T-cell (primary cell): ENCODE data around the gene CDRT4. TPM values are rescaled to one million over a fixed set of nuclear protein-coding genes. Genes with fewer than 3 reads are reported as not detected.

ENCODE experiments used
- ATAC-seq, 4 experiments: fragments of 200-7000 bp in 3 of 4; fragments of 150-1000 bp in 1 of 4; cut with Tn5 transposase; replicated peaks in 1 of 4; 1 replicate in 3 of 4; 2 replicates in 1 of 4; pipeline ENCODE4 v1.10.0; 2021; ENCODE audit warnings: moderate library complexity in 3 of 4, mild to moderate bottlenecking in 2 of 4, moderate number of reproducible peaks in 1 of 4
- CTCF ChIA-PET, 2 donors: fragments of 300-600 bp; sonication (Branson Sonifier 250); formaldehyde crosslinking; loops; one replicate each; lab custom pipeline; 2022; ENCODE audit warnings: antibody characterized with exemption in 2 of 2; lab: Charles Lee
- POLR2A ChIA-PET, 2 donors: fragments of 300-600 bp; sonication (Branson Sonifier 250); formaldehyde crosslinking; loops; one replicate each; lab custom pipeline; 2022; ENCODE audit warnings: antibody characterized with exemption in 2 of 2; lab: Charles Lee
- DNase-seq, 35 experiments: peaks; one replicate each; pipeline versions ENCODE4 v3.0.0 to v3.0.0-alpha.2; 2013 to 2023
- H3K27ac ChIP-seq: one replicate; pipeline ENCODE4 v1.5.1; 2013; ENCODE audit warnings: low read length
- H3K27me3 ChIP-seq, 2 experiments: replicated peaks in 1 of 2; 1 replicate in 1 of 2; 2 replicates in 1 of 2; pipeline versions ENCODE4 v1.6.1 to v1.7.0; 2013; ENCODE audit warnings: low read length in 1 of 2, mixed read lengths in 1 of 2; ENCODE audit not compliant: control insufficient read depth in 2 of 2, insufficient read depth in 2 of 2; ENCODE audit errors: extremely low read depth in 1 of 2
- H3K36me3 ChIP-seq, 2 donors: 1 replicate in 1 of 2; 2 replicates in 1 of 2; pipeline versions ENCODE4 v1.6.1 to v1.7.0; 2013; ENCODE audit warnings: low read length in 1 of 2; ENCODE audit not compliant: control insufficient read depth in 2 of 2, insufficient read depth in 1 of 2; ENCODE audit errors: extremely low read depth in 1 of 2
- H3K4me1 ChIP-seq, 2 experiments: 1 replicate in 1 of 2; 2 replicates in 1 of 2; pipeline versions ENCODE4 v1.6.1 to v1.7.0; 2013; ENCODE audit warnings: low read length in 2 of 2, mixed read lengths in 1 of 2; ENCODE audit not compliant: insufficient read depth in 2 of 2, control insufficient read depth in 1 of 2; ENCODE audit errors: extremely low read depth in 1 of 2
- H3K4me3 ChIP-seq, 2 donors: 1 replicate in 1 of 2; 2 replicates in 1 of 2; pipeline versions ENCODE4 v1.5.1 to v1.7.0; 2013; ENCODE audit warnings: mild to moderate bottlenecking in 2 of 2, low read length in 1 of 2, moderate library complexity in 1 of 2; ENCODE audit not compliant: control insufficient read depth in 1 of 2; ENCODE audit errors: extremely low read depth in 1 of 2
- H3K9me3 ChIP-seq: 2 replicates; pipeline ENCODE4 v1.7.0; 2013
- H3K27ac Mint-ChIP-seq, 2 donors: one replicate each; pipeline ENCODE4 v1.8.0; 2020 to 2021; ENCODE audit warnings: mild to moderate bottlenecking in 2 of 2, mixed read lengths in 2 of 2
- H3K27me3 Mint-ChIP-seq, 2 donors: one replicate each; pipeline ENCODE4 v1.8.0; 2021 to 2022; ENCODE audit warnings: mixed read lengths in 2 of 2
- H3K36me3 Mint-ChIP-seq: one replicate; pipeline ENCODE4 v1.8.0; 2021; ENCODE audit warnings: mixed read lengths
- H3K4me1 Mint-ChIP-seq, 3 donors: one replicate each; pipeline ENCODE4 v1.8.0; 2020 to 2022; ENCODE audit warnings: mixed read lengths in 3 of 3, mild to moderate bottlenecking in 1 of 3
- H3K4me3 Mint-ChIP-seq, 3 donors: one replicate each; pipeline ENCODE4 v1.8.0; 2020 to 2022; ENCODE audit warnings: mild to moderate bottlenecking in 3 of 3, mixed read lengths in 3 of 3, moderate library complexity in 3 of 3
- H3K9me3 Mint-ChIP-seq, 3 donors: one replicate each; pipeline ENCODE4 v1.8.0; 2020 to 2022; ENCODE audit warnings: mixed read lengths in 3 of 3
- WGBS: methylation state at CpG from one replicate; pipeline ENCODE4 v1.1.5; 2013; ENCODE audit warnings: missing lambda C conversion rate; ENCODE audit not compliant: insufficient coverage; 5-methylcytosine and 5-hydroxymethylcytosine counted together
- total RNA-seq, 35 experiments: library from RNA in 6 of 35; stranded (reverse) in 6 of 35; fragments of 120-200 nt in 1 of 35; gene quantifications; one replicate each; pipeline versions ENCODE4 v1.2.1 to v1.2.4 and lab custom pipeline; 2013 to 2026

The CDRT4 gene
- total RNA-seq, 5 donors from 2014 or later (not counting 1 experiment from before 2014, with no cell fraction given): 4.7 to 10.0 (median 9.0) TPM

- H3K4me1 ChIP-seq: no peaks in the 10 kb centered on the region
Observed at GRCh38 chr17:15406081-15406480, 61.3 kb downstream of the CDRT4 start.

GRCh38 chr17:15405058-15405415 is 62.4 kb downstream of the CDRT4 start:
- no peak overlapping the region for H3K27ac ChIP-seq
- H3K4me3 ChIP-seq: no peak overlapping the region
- DNase-seq: no peak
- Mint-ChIP-seq H3K36me3 (no peaks in the 10 kb centered on the region), H3K27me3 (peaks cover 0 to 4% of the 10 kb centered on the region in 2 donors), H3K4me3 (no peak overlapping the region), H3K4me1 (no peaks in the 10 kb centered on the region), H3K9me3 (no peaks in the 10 kb centered on the region), H3K27ac (no peak overlapping the region)
- no peak for ATAC-seq
- H3K9me3 ChIP-seq: no peaks in the 10 kb centered on the region
- no peaks in the 10 kb centered on the region for H3K4me1 ChIP-seq
- CTCF ChIA-PET: no interaction called here
- 83% methylated on average over 6 of the region's 6 CpGs for WGBS
- H3K36me3 ChIP-seq: no peaks in the 10 kb centered on the region
- H3K27me3 ChIP-seq: peaks cover 0 to 13% of the 10 kb centered on the region in 2 experiments
- POLR2A ChIA-PET: no interaction called here

More at GRCh38 chr17:15406081-15406480, 61.3 kb downstream of the CDRT4 start:
- Mint-ChIP-seq H3K4me3 (no peak overlapping the region), H3K27me3 (peaks cover 0 to 4% of the 10 kb centered on the region in 2 donors), H3K36me3 (no peaks in the 10 kb centered on the region), H3K4me1 (no peaks in the 10 kb centered on the region), H3K27ac (no peak overlapping the region), H3K9me3 (no peaks in the 10 kb centered on the region)
- ChIA-PET POLR2A (no interaction called here), CTCF (no interaction called here)
- ATAC-seq (no peak), DNase-seq (no peak)
- Histone ChIP-seq H3K27me3 (peaks cover 0 to 13% of the 10 kb centered on the region in 2 experiments), H3K36me3 (no peaks in the 10 kb centered on the region), H3K9me3 (no peaks in the 10 kb centered on the region), H3K27ac (no peak overlapping the region), H3K4me3 (no peak overlapping the region)
- WGBS: 68% methylated on average over 4 of the region's 5 CpGs

- H3K27me3 Mint-ChIP-seq: peaks cover 0 to 4% of the 10 kb centered on the region in 2 donors
- ChIA-PET POLR2A (no interaction called here), CTCF (no interaction called here)
- no peaks in the 10 kb centered on the region for H3K9me3 Mint-ChIP-seq
- Histone ChIP-seq H3K4me1 (no peaks in the 10 kb centered on the region), H3K4me3 (no peak overlapping the region), H3K27me3 (peaks cover 0 to 15% of the 10 kb centered on the region in 2 experiments), H3K36me3 (no peaks in the 10 kb centered on the region), H3K27ac (no peak overlapping the region), H3K9me3 (no peaks in the 10 kb centered on the region)
- H3K4me1 Mint-ChIP-seq: no peaks in the 10 kb centered on the region
- DNase-seq: no peak
- no peak overlapping the region for H3K27ac Mint-ChIP-seq
- 80% methylated on average over 16 of the region's 20 CpGs for WGBS
- ATAC-seq: no peak
- H3K4me3 Mint-ChIP-seq: no peak overlapping the region
- H3K36me3 Mint-ChIP-seq: no peaks in the 10 kb centered on the region
Observed at GRCh38 chr17:15404106-15405057, 63.0 kb downstream of the CDRT4 start.

GRCh38 chr17:15403276-15403939 is 64.0 kb downstream of the CDRT4 start:
- H3K27me3 ChIP-seq: peaks cover 0 to 20% of the 10 kb centered on the region in 2 experiments
- no peaks in the 10 kb centered on the region for H3K9me3 ChIP-seq
- no peak overlapping the region for H3K27ac Mint-ChIP-seq
- ATAC-seq (no peak), DNase-seq (no peak)
- no peak overlapping the region for H3K27ac ChIP-seq
- no peaks in the 10 kb centered on the region for H3K4me1 ChIP-seq
- WGBS: 92% methylated on average over 3 of the region's 3 CpGs
- ChIA-PET CTCF (no interaction called here), POLR2A (no interaction called here)
- no peaks in the 10 kb centered on the region for H3K36me3 ChIP-seq
- no peaks in the 10 kb centered on the region for H3K4me1 Mint-ChIP-seq
- no peaks in the 10 kb centered on the region for H3K36me3 Mint-ChIP-seq
- no peak overlapping the region for H3K4me3 ChIP-seq
- H3K27me3 Mint-ChIP-seq: peaks cover 0 to 4% of the 10 kb centered on the region in 2 donors
- no peak overlapping the region for H3K4me3 Mint-ChIP-seq
- no peaks in the 10 kb centered on the region for H3K9me3 Mint-ChIP-seq

GRCh38 chr17:15399443-15399842 is 68.0 kb downstream of the CDRT4 start:
- Mint-ChIP-seq H3K4me3 (no peak overlapping the region), H3K4me1 (no peaks in the 10 kb centered on the region), H3K27ac (no peak overlapping the region), H3K27me3 (peaks cover 4 to 17% of the 10 kb centered on the region in 2 donors), H3K9me3 (no peaks in the 10 kb centered on the region), H3K36me3 (no peaks in the 10 kb centered on the region)
- Histone ChIP-seq H3K27me3 (peaks cover 0 to 16% of the 10 kb centered on the region in 2 experiments), H3K27ac (no peak overlapping the region), H3K4me3 (no peak overlapping the region), H3K36me3 (no peaks in the 10 kb centered on the region), H3K9me3 (no peaks in the 10 kb centered on the region), H3K4me1 (no peaks in the 10 kb centered on the region)
- ATAC-seq (no peak), DNase-seq (no peak)
- POLR2A ChIA-PET: interaction anchor here in 1 of 2 donors (0.6 kb wide), 1 partner anchor 381 kb away, joined by 3 read pairs; no protein-coding TSS in a partner anchor
- 100% methylated on average over 1 of the region's 6 CpGs for WGBS
- CTCF ChIA-PET: no interaction called here

GRCh38 chr17:15398736-15399331 is 68.6 kb downstream of the CDRT4 start:
- H3K4me1 ChIP-seq: no peaks in the 10 kb centered on the region
- no peaks in the 10 kb centered on the region for H3K9me3 ChIP-seq
- H3K36me3 ChIP-seq: no peaks in the 10 kb centered on the region
- Mint-ChIP-seq H3K36me3 (no peaks in the 10 kb centered on the region), H3K27ac (no peak overlapping the region), H3K9me3 (no peaks in the 10 kb centered on the region), H3K4me1 (no peaks in the 10 kb centered on the region), H3K4me3 (no peak overlapping the region), H3K27me3 (peaks cover 4 to 17% of the 10 kb centered on the region in 2 donors)
- 77% methylated on average over 3 of the region's 5 CpGs for WGBS
- no peak overlapping the region for H3K27ac ChIP-seq
- H3K27me3 ChIP-seq: peaks cover 0 to 16% of the 10 kb centered on the region in 2 experiments
- ChIA-PET CTCF (no interaction called here), POLR2A (interaction anchor here in 1 of 2 donors (0.6 kb wide), 1 partner anchor 381 kb away, joined by 3 read pairs; no protein-coding TSS in a partner anchor)
- no peak overlapping the region for H3K4me3 ChIP-seq
- DNase-seq: no peak
- ATAC-seq: no peak
